Astrocyte of the spinal cord (primary cell): Measurements from ENCODE around the gene CHRNA4.

Experiments used
- DNase-seq: peaks from one replicate; pipeline ENCODE4 v3.0.0; 2011; ENCODE audit warnings: low read depth, low spot score
- H3K4me3 ChIP-seq: 2 replicates; pipeline ENCODE4 v1.5.1; 2011; ENCODE audit warnings: low read depth, mild to moderate bottlenecking, low read length, moderate library complexity
- CTCF ChIP-seq: IDR thresholded peaks from 2 replicates; pipeline ENCODE4 v1.5.1; 2012; ENCODE audit warnings: low read depth, mild to moderate bottlenecking, low read length, inconsistent platforms
- in situ Hi-C: cut with HindIII; loops from 2 replicates; pipeline ENCODE4 v1.10.0; 2017; ENCODE audit warnings: low sequenced_read_pairs

Gene CHRNA4

GRCh38 chr20:63301671-63302070, 59.5 kb downstream of the CHRNA4 start:
- in situ Hi-C loops, result no loop called here
- no peak overlapping the region for H3K4me3 ChIP-seq
- no peak for DNase-seq
- TF ChIP-seq CTCF, result no peak

- no peak overlapping the region for H3K4me3 ChIP-seq
- no peak for TF ChIP-seq CTCF
- in situ Hi-C loops, result no loop called here
- DNase-seq, result no peak
These were observed 62.3 kb downstream of the CHRNA4 start for GRCh38 chr20:63298731-63299312.

- in situ Hi-C loops, result no loop called here
- no peak for DNase-seq
- no peak overlapping the region for H3K4me3 ChIP-seq
- TF ChIP-seq CTCF, result no peak
These were observed 63.2 kb downstream of the CHRNA4 start for GRCh38 chr20:63297796-63298572.

- H3K4me3 ChIP-seq, result no peak overlapping the region
- in situ Hi-C loops, result no loop called here
- no peak for TF ChIP-seq CTCF
- no peak for DNase-seq
These were observed 63.8 kb downstream of the CHRNA4 start for GRCh38 chr20:63297371-63297781.

GRCh38 chr20:63296531-63297299, 64.4 kb downstream of the CHRNA4 start:
- H3K4me3 ChIP-seq, result no peak overlapping the region
- no peak for TF ChIP-seq CTCF
- no peak for DNase-seq
- in situ Hi-C loops, result no loop called here

GRCh38 chr20:63295846-63296245, 65.3 kb downstream of the CHRNA4 start:
- in situ Hi-C loops, result no loop called here
- no peak for TF ChIP-seq CTCF
- no peak for DNase-seq
- H3K4me3 ChIP-seq, result no peak overlapping the region
